ENCODE data around the gene NT5DC2.

Gene NT5DC2

GRCh38 chr3:52533623-52534280, at the start of gene NT5DC2:
NT5DC2 (minus strand) TSS chr3:52533857; CDS start chr3:52533737, 120 bp downstream.
- DNase-seq = peak; percentile 20

GRCh38 chr3:52574056-52574965, 40.7 kb upstream of the NT5DC2 start:
- no peak for DNase-seq

- DNase-seq = no peak
Measured at GRCh38 chr3:52572221-52572620, 38.6 kb upstream of the NT5DC2 start.

DNA sequence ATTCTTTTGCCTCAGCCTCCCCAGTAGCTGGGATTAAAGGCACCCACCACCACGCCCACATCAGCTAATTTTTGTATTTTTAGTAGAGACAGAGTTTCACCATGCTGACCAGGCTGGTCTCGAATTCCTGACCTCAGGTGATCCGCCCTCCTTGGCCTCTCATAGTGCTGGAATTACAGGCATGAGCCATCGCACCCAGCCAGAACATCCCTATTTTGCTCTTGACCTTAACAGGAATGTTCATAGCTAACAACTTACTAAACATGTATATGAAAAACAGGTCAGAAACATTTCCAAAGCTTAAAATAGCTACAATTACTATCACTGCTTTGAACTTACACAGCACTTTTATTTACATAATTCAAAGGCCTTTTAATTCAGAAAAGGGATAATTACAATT, 36.4 kb upstream of the NT5DC2 start:
- DNase-seq = no peak

GRCh38 chr3:52568069-52568468, 34.4 kb upstream of the NT5DC2 start:
- no peak for DNase-seq

- DNase-seq = no peak
Measured at GRCh38 chr3:52563984-52564383, 30.3 kb upstream of the NT5DC2 start.

GRCh38 chr3:52561028-52561747, 27.5 kb upstream of the NT5DC2 start:
- no peak for DNase-seq

GRCh38 chr3:52558436-52558835, 24.8 kb upstream of the NT5DC2 start:
- DNase-seq = no peak

DNA sequence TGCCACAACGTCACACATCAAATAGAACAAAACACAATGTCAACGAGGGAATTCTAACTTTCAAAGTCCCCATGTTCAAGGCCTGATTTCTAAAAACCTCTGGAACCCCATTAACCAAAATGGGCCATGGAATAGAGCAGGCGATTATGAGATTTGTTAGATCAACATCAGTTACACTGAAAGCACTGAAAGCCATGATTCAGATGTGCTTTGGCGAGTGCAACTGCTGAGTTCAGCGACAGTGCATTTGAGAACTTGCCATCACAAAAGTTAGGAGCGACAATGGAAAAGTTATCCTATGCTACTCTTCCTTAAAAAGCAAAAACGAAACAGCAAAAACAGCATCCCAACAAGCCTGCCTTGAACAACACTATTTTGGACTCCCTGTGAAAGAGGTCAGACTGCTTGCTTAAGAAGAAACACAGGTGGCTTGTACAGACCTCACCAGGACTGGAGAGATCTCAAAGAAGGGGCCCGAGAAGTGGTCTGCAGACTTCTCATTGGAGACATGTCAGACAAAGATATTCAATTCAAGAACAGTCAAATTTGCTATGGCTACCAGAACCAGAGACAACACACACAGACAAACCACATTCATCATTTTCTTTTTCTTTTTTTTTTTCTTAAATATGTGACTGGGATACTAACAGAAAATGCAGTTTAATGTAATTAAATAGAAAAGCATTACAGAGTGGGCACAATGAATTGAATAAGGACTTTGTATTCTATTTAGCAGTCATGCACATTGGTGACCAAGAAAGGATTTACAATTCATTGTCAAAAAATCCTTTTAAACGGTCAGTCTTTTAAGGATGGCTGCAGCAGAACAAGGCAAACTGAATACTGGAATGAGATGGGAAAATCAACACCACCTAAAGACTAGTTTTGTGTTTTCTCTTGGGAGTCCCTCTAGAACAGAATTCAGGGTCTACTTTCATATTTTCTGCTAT, 23.6 kb upstream of the NT5DC2 start:
- DNase-seq = no peak

DNA sequence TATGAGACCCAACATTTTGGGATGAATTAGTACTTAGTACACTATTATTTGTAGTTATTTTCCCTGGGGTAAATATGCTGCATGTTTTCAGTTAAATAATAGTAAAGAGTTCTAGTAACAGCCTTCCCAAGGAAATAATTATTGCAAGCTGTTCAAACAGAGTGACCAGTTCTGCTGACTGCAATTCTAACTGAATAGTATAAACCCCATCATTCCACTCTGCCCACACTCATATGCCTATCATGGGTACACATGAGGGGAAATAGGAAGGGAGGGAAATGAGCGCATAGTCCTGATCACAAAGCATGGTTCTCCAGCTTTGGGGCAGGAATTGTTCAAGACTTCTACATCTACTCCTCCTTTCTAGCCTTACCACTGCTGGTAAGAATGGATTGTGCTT, 21.4 kb upstream of the NT5DC2 start:
- no peak for DNase-seq

GRCh38 chr3:52554026-52554755, 20.5 kb upstream of the NT5DC2 start:
- DNase-seq = peak; percentile 31

- DNase-seq = no peak
Measured at GRCh38 chr3:52552089-52552488, 18.4 kb upstream of the NT5DC2 start.

DNA sequence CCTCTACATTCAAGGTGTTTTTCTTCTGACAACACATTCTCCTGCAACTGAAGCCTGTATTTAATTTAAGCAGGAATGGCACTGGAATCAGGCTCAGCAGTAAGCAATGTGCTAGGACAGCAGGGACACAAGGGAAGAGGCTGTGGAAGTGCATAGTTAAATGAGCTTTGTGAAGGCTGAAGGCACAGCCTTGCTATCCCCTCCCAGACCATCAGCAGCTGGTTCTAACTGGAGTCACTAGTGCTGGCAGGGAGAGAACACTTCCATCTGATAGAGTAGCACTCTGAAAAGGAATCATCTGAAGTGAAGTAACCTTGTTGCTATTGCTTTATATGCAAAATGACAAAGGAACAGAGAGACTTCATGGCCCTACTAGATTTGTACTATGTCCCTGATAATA, 17.5 kb upstream of the NT5DC2 start:
- DNase-seq = no peak

- no peak for DNase-seq
Measured at GRCh38 chr3:52547143-52547542, 13.5 kb upstream of the NT5DC2 start.

GRCh38 chr3:52546111-52546901, 12.6 kb upstream of the NT5DC2 start:
- DNase-seq = no peak

GRCh38 chr3:52544937-52545336, 11.3 kb upstream of the NT5DC2 start:
- no peak for DNase-seq

- no peak for DNase-seq
Measured at GRCh38 chr3:52541050-52541449, 7.4 kb upstream of the NT5DC2 start.

- DNase-seq = no peak
Measured at GRCh38 chr3:52539010-52539653, 5.5 kb upstream of the NT5DC2 start.

GRCh38 chr3:52537726-52538421, 4.2 kb upstream of the NT5DC2 start:
- DNase-seq = no peak

DNA sequence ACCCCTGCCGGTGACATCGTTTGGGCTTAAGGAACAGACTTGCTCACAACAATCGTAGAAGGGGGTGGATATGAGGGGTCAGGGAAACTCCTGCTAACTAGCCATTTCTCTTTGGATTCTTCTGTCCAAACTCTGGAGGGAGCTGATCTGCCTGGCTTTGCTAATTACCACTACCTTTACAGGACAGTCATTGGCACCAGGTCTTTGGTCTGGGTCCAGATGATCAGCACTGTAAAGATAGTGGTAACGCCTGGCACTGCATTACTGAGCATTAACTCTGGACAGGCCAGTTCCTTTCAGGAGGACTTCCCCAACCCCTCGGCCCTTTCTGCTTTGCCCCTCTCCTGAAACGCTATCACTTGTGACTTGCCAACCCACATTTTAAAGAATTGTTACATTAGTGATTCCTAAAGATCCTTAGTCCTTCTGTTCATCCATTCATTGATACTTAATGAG, 3.5 kb upstream of the NT5DC2 start:
- no peak for DNase-seq
